HUDEP-2 (cell line): ENCODE measurements around the gene STIM2.
"Not testable (repeated sequence)": the region's sequence is repeated elsewhere in the genome, so short reads cannot be mapped to it uniquely, and the experiment has no call there.

Experiments
- DNase-seq, 76 experiments: peaks; one replicate each; lab custom pipeline; 2025; ENCODE audit not compliant: unreplicated experiment in 76 of 76; lab: John Stamatoyannopoulos, UW

The STIM2 gene

DNA sequence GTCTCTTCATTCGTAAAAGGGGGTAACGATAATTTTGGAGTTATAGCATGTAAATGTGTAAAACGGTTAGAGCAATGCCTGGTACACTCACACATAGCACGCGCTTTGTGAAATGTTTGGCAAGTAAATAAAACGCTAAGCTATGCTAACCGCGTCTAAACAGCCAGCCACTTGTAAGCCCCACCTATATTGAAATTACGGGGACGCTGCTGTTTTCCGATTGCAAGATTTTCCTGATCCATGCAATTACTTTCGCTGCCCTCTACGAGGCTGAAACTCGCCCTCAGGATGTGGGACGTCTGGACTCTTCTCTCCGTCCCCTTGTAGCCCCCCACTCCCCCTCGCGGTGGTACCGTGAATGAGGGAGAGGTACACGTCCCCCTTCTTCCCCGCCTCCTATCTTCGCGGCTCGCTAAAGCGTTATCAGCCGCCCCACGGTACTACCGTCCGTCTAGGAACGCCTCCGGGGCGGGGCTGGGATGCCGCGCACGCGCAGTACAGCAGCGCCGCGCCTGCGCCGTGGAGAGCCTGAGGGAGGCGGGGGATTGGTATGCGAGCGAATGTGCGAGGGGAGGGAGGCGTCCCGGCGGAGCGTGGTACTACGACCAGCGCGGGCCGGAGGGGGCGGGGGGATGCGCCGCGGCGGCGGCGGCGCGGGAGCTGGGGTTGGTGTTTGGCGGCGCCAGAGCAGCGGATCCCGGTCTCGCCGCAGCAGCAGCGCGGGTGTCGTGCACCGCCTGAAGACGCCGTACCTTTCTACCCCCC lies at the start of gene STIM2:
TSS of gene STIM2 (plus strand) at position 685 of the 765 bp plus-strand sequence.
- DNase-seq, result peak; percentile 38 to 98 (median 94)

DNA sequence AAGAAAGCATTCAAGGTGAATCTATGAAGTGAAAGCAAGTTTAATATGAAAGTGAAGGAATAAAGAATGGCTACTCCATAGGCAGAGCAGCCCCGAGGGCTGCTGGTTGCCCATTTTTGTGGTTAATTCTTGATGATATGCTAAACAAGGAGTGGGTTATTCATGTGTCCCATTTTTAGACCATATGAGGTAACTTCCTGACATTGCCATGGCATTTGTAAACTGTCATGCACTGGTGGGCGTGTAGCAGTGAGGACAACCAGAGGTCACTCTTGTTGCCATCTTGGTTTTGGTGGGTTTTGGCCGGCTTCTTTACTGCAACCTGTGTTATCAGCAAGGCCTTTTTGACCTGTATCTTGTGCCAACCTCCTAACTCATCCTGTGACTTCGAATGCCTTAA lies 49.1 kb upstream of the STIM2 start:
- not testable (repeated sequence) for DNase-seq

DNA sequence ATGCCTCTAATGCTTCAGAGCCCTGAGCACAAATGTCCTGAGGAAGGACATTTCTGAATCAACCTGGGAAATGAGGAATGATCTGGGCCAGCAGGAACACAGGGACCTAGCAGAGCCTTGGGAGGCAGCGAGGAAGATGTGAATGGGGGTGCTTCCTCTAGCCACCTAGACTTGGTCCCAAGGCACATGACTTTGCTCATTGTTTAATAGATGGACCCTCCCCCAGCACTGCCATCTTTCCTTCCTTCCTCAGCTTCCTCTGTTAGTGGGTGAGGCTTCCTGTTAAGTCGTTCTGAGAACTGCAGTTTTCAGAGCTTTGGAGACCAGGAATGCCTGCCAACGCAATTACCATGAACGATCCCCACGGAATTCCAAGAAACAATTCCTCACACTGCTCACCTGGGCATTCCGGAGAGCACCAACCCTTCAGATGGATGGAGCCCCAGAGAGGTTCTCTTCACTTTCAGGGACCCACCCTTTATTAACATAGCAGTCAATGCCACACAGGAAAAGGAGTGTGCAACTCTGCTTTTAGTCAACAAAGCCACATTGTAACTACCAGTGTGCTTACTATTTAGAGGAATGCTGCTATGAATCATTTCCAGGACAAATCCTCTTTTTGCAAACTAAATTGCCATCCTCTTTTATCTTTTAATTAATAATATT lies 48.5 kb upstream of the STIM2 start:
- DNase-seq, result no peak

DNA sequence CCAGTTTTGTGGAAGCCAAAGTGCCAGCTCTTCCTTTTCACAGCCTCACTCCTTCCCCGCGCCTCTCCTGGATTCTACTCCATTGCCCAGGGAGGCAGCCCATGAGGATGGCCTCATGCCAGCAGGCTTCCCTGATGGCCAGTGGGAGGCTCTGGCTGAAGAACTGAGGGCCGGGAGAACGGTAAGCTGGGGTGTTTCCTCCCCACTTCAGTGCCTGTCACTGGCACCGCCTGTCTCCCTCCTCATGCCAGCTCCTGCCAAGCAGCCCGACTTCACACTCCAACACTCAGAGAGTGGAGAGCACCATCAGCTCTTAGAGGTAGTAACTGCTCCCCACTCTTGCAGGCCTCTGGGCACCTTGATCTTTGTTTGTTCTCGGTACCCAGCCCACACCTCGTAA lies 46.9 kb upstream of the STIM2 start:
- no peak for DNase-seq

DNA sequence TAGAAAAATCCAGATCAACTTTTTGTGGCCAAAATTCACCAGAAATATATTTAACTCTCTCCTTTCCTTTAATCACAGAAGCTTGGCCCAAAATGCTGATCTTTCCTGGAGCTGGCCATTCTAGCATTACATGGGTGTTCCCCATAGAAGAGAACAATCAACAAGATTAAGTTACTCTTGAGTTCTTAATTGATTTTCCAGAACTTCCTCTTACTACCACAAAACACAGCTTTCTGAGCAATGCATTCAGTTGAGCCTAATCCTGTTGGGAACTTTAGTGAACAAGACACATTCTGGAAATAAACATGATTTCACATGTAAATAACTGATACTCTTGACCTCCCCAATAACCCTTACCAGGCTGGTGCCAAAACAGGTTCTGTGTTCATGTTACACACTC lies 45.4 kb upstream of the STIM2 start:
- DNase-seq, result no peak

DNA sequence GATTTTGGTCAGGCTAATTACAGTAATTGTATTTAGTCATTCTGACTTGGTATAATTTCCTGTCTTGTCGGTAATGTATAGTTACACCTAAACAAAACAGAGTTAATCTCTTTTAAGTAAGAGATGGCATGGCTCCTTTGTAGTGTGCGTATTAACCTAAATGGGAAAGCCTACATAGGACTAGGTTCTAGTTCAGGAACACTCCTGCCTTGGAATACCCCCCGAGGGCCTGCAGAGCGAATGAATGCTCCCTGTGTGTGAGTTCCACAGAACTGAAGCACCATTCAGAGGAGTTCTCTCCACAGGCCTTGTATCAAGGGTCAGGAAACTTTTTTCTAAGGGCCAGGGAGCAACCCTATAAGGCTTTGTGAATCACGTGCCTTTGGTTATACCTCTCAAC lies 44.9 kb upstream of the STIM2 start:
- no peak for DNase-seq

DNA sequence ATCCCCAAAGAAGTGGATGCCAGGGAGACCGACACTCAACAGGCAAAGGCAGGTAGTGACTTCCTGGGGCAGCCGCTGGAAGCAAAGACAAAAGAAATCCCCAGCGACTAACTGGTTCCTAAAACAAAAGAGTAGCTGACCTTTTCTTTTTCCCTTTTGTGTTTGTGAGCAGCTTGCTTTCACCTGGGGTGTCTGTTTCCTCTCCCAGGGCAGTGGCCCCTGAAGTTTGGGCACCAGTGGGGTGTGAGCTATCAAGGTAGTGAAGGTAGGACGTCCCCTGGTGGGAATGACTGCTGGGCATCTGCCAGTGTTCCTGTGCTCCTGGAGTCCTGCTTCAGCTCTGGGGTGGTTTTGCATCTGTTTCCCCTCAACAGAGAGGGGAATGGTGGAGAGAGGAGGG lies 41.6 kb upstream of the STIM2 start:
- no peak for DNase-seq

DNA sequence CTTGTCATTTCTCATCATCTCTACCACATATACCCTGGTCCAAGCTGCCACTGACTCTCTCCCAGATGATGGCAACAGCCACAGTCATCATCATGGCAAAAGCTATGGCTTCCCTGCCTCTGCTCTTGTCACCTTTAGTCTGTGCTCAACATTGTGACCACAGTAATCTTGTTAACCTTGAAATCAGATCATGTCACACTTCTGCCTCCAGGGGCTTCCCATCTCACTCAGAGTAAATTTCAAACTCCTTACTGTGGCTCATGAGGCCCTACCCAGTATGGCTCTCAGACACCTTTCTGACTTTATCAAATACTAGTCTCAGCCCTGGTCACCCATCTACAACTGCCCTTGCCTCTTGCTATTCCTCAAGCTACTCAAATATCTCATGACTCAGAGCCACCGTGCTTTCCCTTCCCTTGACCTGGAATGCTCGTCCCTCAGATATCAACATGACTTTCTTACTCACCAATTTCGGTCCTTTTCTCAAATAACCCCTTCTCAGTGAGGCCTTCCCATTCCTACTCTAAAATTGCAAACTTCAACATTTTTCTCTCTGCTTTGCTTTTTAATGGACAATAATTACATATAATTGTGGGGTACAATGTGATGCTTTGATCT lies 41.1 kb upstream of the STIM2 start:
- DNase-seq, result no peak

DNA sequence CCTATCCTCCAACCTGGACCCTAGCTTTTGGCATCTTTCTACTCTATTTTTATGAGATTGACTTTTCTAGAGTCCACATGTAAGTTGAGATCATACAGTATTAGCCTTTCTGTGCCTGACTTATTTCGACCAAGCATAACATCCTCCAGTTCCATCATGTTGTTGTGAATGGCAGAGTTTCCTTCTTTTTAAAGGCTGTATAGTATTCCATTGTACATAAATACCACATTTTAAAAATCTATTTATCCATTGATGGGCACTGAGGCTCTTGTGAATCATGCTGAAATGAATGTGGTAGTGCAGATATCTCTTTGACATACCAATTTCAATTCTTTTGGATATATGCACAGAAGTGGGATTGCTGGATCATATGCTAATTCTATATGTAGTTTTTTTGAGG lies 40.3 kb upstream of the STIM2 start:
- no peak for DNase-seq

DNA sequence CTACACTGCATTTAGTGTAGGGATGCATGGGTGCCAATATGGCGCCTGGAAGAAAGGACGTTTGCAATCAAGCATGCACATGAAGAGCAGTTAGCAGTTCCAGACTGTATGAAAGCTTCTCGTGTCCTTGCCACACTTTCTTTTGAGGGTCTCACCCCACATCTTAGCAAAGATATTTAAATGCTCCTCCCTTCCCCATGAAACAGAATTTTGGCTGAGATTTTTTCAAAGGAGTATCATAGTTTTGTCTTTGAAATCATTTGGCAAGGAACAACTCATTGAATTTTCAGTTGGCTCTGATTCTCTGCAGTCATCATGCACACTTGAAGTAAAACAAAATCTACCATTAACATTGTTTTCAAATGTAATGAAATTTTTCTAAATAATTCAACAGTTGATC lies 39.6 kb upstream of the STIM2 start:
- DNase-seq, result no peak

DNA sequence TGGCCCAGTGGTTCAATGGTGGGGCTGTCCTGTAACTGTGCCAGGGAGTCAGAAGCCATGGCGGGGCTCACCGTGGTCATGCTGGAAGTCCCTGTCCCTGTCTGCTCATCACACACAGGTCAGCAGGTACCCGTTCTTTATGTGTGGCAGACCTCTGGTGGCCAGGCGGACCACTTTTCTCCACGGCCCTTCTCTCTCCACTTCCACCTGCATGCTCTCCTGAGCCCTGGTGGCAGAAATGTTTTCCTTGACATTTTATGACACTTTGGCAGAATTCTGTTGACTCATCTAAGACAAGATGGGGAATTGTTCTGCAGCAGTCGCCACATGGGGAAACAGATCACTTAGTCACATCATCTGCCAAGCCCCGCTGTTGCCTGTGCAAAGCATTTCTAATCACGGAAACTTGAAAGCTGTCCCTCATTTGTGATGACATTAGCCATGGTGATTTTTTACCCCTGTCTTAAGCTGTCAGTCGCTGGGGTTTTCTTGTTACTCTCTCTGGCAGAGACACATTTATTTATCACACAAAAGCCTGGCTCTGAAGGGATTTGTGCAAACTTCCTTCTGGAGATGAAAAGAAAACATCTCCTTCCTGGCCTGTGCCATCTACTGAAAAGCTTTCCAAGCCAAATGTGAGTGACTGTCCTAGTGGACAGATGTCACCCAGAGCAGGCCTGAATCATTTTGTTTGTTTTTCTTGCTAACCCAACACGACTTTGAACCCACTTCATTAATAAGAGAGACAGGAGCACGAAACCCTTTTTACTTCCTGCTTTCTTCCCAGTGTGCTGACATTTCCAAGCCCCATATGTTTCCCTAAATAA lies 38.8 kb upstream of the STIM2 start:
- DNase-seq, result no peak

DNA sequence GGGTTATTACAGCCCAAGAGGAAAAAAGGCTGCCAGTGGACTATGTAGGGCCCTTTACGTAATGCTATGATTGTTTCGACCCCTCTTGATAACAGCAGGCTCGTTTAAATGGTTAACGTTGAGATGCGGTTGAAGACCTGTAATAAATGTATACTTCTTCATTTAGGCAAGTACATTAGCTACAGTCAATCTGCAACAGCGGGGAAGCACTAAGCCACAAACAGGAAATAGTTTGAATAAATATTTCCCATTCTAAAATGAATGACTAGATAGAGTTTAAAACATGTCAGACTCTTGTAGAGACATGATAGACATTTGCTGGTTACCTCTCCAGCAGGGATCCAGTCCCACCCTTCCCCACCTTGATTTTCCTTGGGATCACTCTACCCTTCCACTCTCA lies 38.1 kb upstream of the STIM2 start:
- no peak for DNase-seq

DNA sequence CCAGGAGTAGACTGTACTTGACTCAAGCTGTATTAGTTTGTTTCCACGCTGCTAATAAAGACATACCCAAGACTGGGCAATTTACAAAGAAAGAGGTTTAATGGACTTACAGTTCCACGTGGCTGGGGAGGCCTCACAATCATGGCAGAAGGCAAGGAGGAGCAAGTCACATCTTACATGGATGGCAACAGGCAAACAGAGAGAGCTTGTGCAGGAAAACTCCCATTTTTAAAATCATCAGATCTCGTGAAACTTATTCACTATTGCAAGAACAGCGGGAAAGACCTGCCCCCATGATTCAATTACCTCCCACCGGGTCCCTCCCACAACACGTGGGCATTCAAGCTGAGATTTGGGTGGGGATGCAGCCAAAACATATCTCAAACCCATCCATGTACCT lies 37.7 kb upstream of the STIM2 start:
- not testable (repeated sequence) for DNase-seq

DNA sequence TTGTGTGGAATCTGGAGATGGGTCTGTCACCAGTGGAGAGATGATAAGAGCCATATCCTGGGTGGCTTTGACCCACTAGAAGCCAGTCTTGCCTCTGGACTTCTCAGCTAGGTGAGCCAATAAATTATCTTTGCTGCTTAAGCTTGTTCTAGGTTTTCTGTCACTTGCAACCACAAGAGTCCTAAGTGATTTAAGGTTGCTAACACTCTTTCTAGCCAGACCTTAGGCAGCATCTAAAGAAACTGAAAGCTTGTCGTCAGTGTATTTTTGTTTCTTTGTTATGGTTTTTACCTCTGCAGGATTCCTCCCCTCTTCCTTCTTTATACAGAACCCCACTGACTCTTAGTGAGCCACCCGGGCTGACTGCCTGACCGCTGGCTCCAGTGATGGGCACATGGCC lies 37.1 kb upstream of the STIM2 start:
- DNase-seq, result no peak

DNA sequence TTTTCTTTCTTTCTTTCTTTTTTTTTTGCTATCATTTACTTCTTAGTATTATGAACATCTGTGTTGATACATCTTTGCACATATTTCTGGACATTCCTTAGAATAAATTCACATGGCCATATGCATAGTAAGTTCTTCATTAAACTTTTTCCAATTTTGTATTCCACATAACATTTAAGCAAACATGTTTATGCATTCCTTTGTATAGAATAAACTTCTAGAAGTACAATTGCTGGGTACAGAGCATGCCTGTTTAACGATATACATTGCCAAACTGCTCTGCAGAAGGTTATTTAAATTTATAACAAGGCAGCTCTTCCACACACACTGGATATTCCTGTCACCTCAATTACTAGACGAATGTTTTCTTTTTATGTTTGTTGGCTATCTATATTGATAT lies 36.0 kb upstream of the STIM2 start:
- no peak for DNase-seq

DNA sequence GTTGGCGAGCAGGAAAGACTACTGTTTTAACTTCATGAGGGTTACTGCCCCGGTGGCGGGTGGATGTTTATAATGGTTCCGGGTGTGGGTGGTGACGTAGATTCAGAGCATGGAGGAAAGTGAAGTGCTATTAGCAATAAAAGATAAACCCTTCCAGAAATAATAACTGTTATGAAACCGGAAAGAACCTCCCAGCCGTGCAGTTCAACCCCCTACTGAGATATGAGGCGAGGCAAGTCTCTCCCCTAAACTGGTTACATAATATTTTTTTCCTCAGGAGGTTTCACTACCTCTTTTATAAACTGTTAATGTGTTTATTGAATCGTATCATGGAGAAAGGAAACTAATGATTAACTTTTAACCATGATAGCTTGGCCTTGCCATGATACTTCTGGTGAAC lies 33.9 kb upstream of the STIM2 start:
- no peak for DNase-seq

DNA sequence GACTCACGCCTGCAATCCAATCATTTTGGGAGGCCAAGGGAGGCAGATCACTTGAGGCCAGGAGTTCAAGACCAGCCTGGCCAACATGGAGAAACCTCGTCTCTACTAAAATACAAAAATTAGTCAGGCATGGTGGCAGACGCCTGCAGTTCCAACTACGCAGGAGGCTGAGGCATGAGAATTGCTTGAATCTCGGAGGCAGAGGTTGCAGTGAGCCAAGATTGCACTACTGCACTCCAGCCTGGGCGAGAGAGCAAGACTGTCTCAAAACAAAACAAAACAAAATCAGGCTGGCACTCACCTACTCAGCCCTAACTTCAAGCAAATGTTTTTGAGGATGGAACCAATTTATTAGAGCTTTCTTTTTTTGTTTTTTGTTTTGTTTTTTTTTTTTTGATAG lies 33.3 kb upstream of the STIM2 start:
- not testable (repeated sequence) for DNase-seq

DNA sequence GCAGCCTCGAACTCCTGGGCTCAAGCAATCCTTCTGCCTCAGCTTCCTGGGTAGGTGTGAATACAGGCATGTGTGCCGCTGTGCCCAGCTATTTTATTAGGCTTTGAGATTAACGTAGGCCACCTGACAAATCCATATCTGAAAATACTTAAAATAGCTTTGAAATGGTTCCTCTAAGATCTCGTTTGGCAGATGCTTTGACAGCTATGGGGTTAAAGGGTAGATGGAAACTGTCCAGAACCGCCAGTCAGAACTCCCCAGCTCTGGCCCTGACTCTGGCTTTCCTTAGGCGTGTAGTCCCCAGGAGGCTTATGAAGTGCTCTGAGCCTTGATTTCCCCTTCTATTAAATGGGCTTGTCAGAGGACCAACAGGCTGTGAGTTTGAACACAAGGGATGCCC lies 32.8 kb upstream of the STIM2 start:
- no peak for DNase-seq

DNA sequence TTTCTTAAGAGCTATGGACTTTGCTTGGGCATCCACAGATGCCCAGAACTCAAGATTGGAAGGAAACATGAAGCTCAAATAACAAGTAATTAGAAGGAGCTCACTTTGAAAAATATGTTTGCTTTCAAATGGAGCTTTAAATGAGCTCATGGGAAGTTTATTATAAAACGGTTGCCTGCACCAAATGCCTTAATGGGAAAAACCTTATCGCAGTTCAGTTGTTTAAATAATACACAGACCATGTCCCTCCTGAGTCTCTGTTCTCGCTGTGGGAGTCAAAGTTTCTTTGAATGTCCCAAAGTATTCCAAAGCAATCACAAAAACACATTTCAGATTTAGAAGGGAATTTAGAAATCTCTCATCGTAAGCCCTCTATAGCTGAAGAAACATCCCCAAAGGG lies 31.6 kb upstream of the STIM2 start:
- no peak for DNase-seq

DNA sequence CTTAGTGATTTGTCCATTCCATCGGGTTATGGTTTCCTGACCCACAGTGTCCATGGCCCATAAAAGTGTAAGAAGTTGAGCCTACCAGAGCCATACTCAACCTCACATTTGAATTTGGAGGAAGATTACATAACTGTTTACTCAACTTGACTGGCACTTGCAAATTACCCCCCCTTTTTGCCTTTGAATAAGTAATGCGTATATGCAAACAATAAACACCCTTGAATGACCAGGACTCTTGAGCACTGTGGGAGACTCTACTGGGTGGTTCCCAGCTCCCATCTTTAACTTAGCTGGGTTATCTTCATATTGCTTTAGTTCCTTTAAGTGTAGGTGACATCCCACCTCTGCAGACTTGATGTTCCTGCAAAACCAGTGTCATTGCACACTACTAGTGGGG lies 30.6 kb upstream of the STIM2 start:
- DNase-seq, result no peak

DNA sequence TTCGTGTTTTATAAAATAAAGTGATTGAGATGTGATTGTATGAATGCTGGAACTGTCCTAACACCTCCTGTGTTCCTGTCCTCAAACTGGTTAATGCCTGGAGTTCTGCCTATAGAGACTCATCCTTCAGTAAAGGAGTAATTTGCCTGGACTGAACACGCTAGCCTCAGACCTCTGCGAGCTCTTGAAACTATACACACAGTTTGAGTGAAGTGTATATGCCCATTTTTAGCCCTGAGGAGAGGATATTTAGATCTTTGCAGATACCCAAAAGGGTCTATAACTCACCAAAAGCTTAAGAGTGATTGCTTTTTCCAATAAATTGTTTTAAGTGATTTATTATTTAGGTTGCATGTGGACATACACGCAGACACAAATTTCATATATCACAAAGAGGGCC lies 29.9 kb upstream of the STIM2 start:
- no peak for DNase-seq
